Endothelial cell of umbilical vein (primary cell): ENCODE measurements around the gene ASB6. TPM values are rescaled to one million over a fixed set of nuclear protein-coding genes. Genes with fewer than 3 reads are reported as not detected.

Experiments
- BruUV-seq: library from RNA; stranded (reverse); fragments of 400-500 nt; replicated peaks from 2 replicates; lab custom pipeline; 2021; lab: Mats Ljungman, UMichigan
- CTCF ChIA-PET: fragments of 300-600, 350-600 bp; sonication (Branson Sonifier 250); formaldehyde crosslinking; loops from one replicate; lab custom pipeline; 2021; ENCODE audit warnings: antibody characterized with exemption, inconsistent platforms; lab: Charles Lee
- POLR2A ChIA-PET: fragments of 300-600, 350-600 bp; sonication (Branson Sonifier 250); formaldehyde crosslinking; loops from one replicate; lab custom pipeline; 2021; ENCODE audit warnings: antibody characterized with exemption, inconsistent platforms; lab: Charles Lee
- DNase-seq: peaks from one replicate; pipeline ENCODE4 v3.0.0-alpha.2; 2011; ENCODE audit warnings: low read depth, low spot score
- FAIRE-seq: peaks from 2 replicates; lab custom pipeline; 2011; peaks lifted over from hg19 to GRCh38; lab: Jason Lieb, UNC
- H2AFZ ChIP-seq: 2 replicates; pipeline ENCODE4 v1.6.0; 2012; ENCODE audit warnings: low read depth, low read length, control low read depth, inconsistent platforms
- H3K27ac ChIP-seq: 2 replicates; pipeline ENCODE4 v1.5.1; 2011; ENCODE audit warnings: low read depth, mild to moderate bottlenecking, control low read depth, low read length, moderate library complexity; ENCODE audit not compliant: insufficient read depth
- H3K27me3 ChIP-seq, 2 experiments: 2 replicates each; pipeline versions ENCODE4 v1.6.0 to v1.6.1; 2011; ENCODE audit warnings: low read length in 2 of 2, mixed read lengths in 1 of 2; ENCODE audit not compliant: control insufficient read depth in 2 of 2, insufficient read depth in 2 of 2
- H3K36me3 ChIP-seq, 2 experiments: 2 replicates in 1 of 2; 3 replicates in 1 of 2; pipeline ENCODE4 v1.5.1; 2011; ENCODE audit warnings: low read length in 2 of 2, mild to moderate bottlenecking in 1 of 2, moderate library complexity in 1 of 2; ENCODE audit not compliant: control insufficient read depth in 2 of 2, insufficient read depth in 2 of 2; ENCODE audit errors: extremely low read depth in 1 of 2
- H3K4me1 ChIP-seq: 3 replicates; pipeline ENCODE4 v1.5.1; 2011; ENCODE audit warnings: mild to moderate bottlenecking, low read length; ENCODE audit not compliant: control insufficient read depth, insufficient read depth; ENCODE audit errors: extremely low read depth
- H3K4me2 ChIP-seq: 2 replicates; pipeline ENCODE4 v1.6.1; 2011; ENCODE audit warnings: low read length, control low read depth, mixed read lengths; ENCODE audit not compliant: insufficient read depth
- H3K4me3 ChIP-seq, 3 experiments: fragments of 200-600 bp in 1 of 3; sonication (generic), shearing (Covaris generic) in 1 of 3; replicated peaks in 1 of 3; 2 replicates each; pipeline ENCODE4 v1.5.1; 2011 to 2016; ENCODE audit warnings: control low read depth in 3 of 3, low read length in 3 of 3, mild to moderate bottlenecking in 2 of 3, inconsistent platforms in 1 of 3, low read depth in 1 of 3, moderate library complexity in 1 of 3; ENCODE audit not compliant: insufficient read depth in 1 of 3
- H3K79me2 ChIP-seq: 2 replicates; pipeline ENCODE4 v1.6.0; 2012; ENCODE audit warnings: low read length, inconsistent platforms; ENCODE audit not compliant: control insufficient read depth, insufficient read depth
- H3K9ac ChIP-seq: replicated peaks from 2 replicates; pipeline ENCODE3; 2011; ENCODE audit warnings: low read length, control low read depth; ENCODE audit not compliant: insufficient read depth; ENCODE audit errors: extremely low read depth
- H3K9me1 ChIP-seq: replicated peaks from 3 replicates; pipeline ENCODE4 v1.6.0; 2011; ENCODE audit warnings: mild to moderate bottlenecking, low read length; ENCODE audit not compliant: control insufficient read depth, insufficient read depth; ENCODE audit errors: extremely low read depth
- H3K9me3 ChIP-seq: replicated peaks from 2 replicates; pipeline ENCODE4 v1.5.1; 2012; ENCODE audit warnings: low read length, inconsistent platforms; ENCODE audit not compliant: control insufficient read depth, insufficient read depth
- H4K20me1 ChIP-seq: replicated peaks from 2 replicates; pipeline ENCODE3; 2011; ENCODE audit warnings: mild to moderate bottlenecking, low read length; ENCODE audit not compliant: control insufficient read depth, insufficient read depth; ENCODE audit errors: extremely low read depth
- EZH2 ChIP-seq: IDR thresholded peaks from 2 replicates; pipeline ENCODE4 v1.6.1; 2012; ENCODE audit warnings: borderline replicate concordance, low read depth, mild to moderate bottlenecking, moderate library complexity, low read length, inconsistent platforms; ENCODE audit not compliant: severe bottlenecking
- FOS ChIP-seq: IDR thresholded peaks from 2 replicates; pipeline ENCODE4 v1.6.1; 2011; ENCODE audit warnings: mild to moderate bottlenecking, low read length, moderate library complexity, borderline replicate concordance; ENCODE audit not compliant: insufficient read depth
- GATA2 ChIP-seq: IDR thresholded peaks from 2 replicates; pipeline ENCODE4 v1.7.0; 2011; ENCODE audit warnings: low read depth, mild to moderate bottlenecking, moderate library complexity, mixed read lengths, low read length; ENCODE audit not compliant: insufficient read length, insufficient read depth
- JUN ChIP-seq: IDR thresholded peaks from 2 replicates; pipeline ENCODE4 v1.6.1; 2011; ENCODE audit warnings: borderline replicate concordance, low read depth; ENCODE audit not compliant: insufficient read length, insufficient read depth
- MYC ChIP-seq: IDR thresholded peaks from one replicate; pipeline ENCODE4 v1.6.1; 2011; ENCODE audit warnings: mild to moderate bottlenecking, low read depth, low read length
- POLR2A ChIP-seq: IDR thresholded peaks from 2 replicates; pipeline ENCODE4 v1.6.1; 2012; ENCODE audit warnings: low read depth, mild to moderate bottlenecking, control low read depth, low read length
- POLR2AphosphoS5 ChIP-seq: IDR thresholded peaks from 2 replicates; pipeline ENCODE4 v1.6.1; 2012; ENCODE audit warnings: low read depth, mild to moderate bottlenecking, control low read depth, low read length, moderate library complexity; ENCODE audit not compliant: insufficient read depth
- dilution Hi-C: fragments of 300-500 bp; cut with MboI; formaldehyde crosslinking; loops from one replicate; pipeline ENCODE4 v1.15.0; 2019; ENCODE audit warnings: low sequenced_read_pairs; ENCODE audit not compliant: extremely low pct_ligation_motif_present
- intact Hi-C: fragments of 100-400 bp; cut with micrococcal nuclease; formaldehyde crosslinking; loops from one replicate; pipeline ENCODE4 v1.10.0; 2022
- polyA plus RNA-seq, 4 experiments: library from polyadenylated mRNA; depleted of rRNA in 3 of 4; stranded (reverse) in 3 of 4; unstranded in 1 of 4; fragments of >200 nt; gene quantifications; 2 replicates each; pipeline versions ENCODE4 v1.2.1 to v1.2.3, GENCODE V29; 2011 to 2012; ENCODE audit warnings: missing spikeins in 1 of 4
- total RNA-seq: library from RNA; stranded (reverse); gene quantifications from 2 replicates; pipeline ENCODE4 v1.2.3, GENCODE V29; 2021
- TF ChIP-seq, protein P1 (sequence below), 2 donors: IDR thresholded peaks; 1 replicate in 1 of 2; 2 replicates in 1 of 2; pipeline ENCODE4 v1.5.1; 2011; ENCODE audit warnings: low read length in 2 of 2, mild to moderate bottlenecking in 2 of 2, moderate library complexity in 2 of 2, control low read depth in 1 of 2, inconsistent platforms in 1 of 2, low read depth in 1 of 2; ENCODE audit not compliant: insufficient read depth in 1 of 2; ENCODE audit errors: extremely low read depth in 1 of 2
- TF ChIP-seq, protein P2 (sequence below): IDR thresholded peaks from 2 replicates; pipeline ENCODE4 v1.6.1; 2011; ENCODE audit not compliant: insufficient read depth, insufficient read length

Gene ASB6
- total and polyA plus RNA-seq, 2 donors (not counting 3 experiments of a cell fraction or from before 2014, with no cell fraction given), result 20.3 to 23.8 TPM

DNA sequence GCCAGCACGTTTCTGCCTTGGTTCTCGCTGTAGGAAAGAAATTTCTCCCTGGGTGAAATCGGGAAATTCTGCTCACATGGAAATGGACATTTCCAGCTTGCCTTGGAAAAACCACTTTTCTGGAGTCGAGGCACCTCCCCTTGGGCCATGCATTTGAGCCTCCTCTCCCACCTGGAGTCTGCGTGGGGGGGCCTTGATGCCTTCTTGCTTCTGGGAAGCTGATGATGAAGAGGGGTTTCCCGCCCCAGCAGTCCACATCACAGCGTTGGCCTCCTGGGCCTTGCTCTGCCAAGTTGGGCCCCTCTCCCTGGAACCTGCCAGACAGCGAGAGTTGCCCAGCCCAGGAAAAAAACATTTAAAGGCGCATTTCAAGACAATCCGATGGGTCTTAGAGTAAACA, 1.8 kb upstream of the ASB6 start:
- Histone ChIP-seq H3K27me3 (no peaks in the 10 kb centered on the region), H3K4me3 (no peak overlapping the region), H3K79me2 (peaks cover 24% of the 10 kb centered on the region), H2AFZ (no peak overlapping the region), H3K4me1 (peaks cover 10% of the 10 kb centered on the region), H3K36me3 (peaks cover 0 to 6% of the 10 kb centered on the region in 2 experiments), H3K4me2 (no peak overlapping the region), H3K9me3 (no peaks in the 10 kb centered on the region), H3K9me1 (no peaks in the 10 kb centered on the region), H4K20me1 (no peaks in the 10 kb centered on the region), H3K9ac (no peak overlapping the region), H3K27ac (no peak overlapping the region)
- dilution Hi-C loops, result no loop called here
- intact Hi-C loops, result loop anchor here (2.0 kb wide), 1 partner anchor 17 kb away; the partner anchor contains the start of gene NTMT1
- POLR2A ChIA-PET, result no interaction called here
- no peak for FAIRE-seq
- no peak for DNase-seq
- CTCF ChIA-PET, result interaction anchor here (1.0 to 2.0 kb wide), 4 partner anchors 13 to 145 kb away, joined by 3 to 10 read pairs (median 4); no protein-coding TSS in a partner anchor
- no peak for TF ChIP-seq POLR2AphosphoS5
- TF ChIP-seq JUN, result no peak
- TF ChIP-seq EZH2, result no peak
- TF ChIP-seq POLR2A, result no peak
- TF ChIP-seq, protein P1, sequence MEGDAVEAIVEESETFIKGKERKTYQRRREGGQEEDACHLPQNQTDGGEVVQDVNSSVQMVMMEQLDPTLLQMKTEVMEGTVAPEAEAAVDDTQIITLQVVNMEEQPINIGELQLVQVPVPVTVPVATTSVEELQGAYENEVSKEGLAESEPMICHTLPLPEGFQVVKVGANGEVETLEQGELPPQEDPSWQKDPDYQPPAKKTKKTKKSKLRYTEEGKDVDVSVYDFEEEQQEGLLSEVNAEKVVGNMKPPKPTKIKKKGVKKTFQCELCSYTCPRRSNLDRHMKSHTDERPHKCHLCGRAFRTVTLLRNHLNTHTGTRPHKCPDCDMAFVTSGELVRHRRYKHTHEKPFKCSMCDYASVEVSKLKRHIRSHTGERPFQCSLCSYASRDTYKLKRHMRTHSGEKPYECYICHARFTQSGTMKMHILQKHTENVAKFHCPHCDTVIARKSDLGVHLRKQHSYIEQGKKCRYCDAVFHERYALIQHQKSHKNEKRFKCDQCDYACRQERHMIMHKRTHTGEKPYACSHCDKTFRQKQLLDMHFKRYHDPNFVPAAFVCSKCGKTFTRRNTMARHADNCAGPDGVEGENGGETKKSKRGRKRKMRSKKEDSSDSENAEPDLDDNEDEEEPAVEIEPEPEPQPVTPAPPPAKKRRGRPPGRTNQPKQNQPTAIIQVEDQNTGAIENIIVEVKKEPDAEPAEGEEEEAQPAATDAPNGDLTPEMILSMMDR (IDR thresholded peaks at IDR 0.05; ENCODE audit: extremely low read depth in 1 of 2, insufficient read depth in 1 of 2, low read depth in 1 of 2, low read length in 2 of 2), result no peak
- TF ChIP-seq FOS, result no peak
- no peak for TF ChIP-seq GATA2
- TF ChIP-seq, protein P2, sequence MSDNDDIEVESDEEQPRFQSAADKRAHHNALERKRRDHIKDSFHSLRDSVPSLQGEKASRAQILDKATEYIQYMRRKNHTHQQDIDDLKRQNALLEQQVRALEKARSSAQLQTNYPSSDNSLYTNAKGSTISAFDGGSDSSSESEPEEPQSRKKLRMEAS, result no peak
- TF ChIP-seq MYC, result no peak
- BruUV-seq, result no TSS peak
